ENCODE results near the gene SCN8A.

DNA sequence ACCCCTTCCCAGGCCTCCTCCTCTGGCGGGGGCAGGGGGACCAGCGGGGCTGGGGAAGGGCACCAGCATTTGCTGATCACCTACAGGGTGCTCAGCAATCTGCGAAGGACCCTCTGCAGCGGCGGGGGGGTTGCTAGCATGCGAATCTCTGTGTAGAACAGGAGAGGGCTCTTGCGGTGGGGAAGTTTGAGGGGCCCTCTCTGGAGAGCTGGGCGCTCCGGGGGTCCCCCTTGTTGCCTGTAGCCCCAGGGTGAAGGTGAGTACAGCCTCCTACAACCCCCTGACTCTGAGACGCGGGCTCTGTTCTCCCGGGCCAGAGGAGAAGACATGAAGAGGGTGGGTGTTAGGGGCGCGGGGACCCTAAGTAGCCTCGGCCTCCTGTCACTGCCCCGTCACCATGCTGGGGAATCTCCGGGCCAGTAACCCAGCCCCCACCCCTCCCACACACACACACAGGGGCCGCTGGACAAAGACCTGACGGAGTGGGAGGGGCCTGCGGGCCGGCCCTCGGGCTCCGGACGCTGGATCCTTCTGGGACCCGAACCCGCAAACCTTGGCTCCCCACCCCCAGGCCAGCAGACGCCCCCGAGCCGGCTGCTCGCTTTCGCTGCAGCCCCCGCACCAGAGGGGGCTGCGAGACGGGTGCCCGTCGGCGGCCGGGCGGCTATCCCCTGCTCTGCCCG, 256.8 kb downstream of the SCN8A start:
- no peak for TF ChIP-seq CTCF (IDR thresholded peaks at IDR 0.05)
- TF ChIP-seq POLR2AphosphoS5 (IDR thresholded peaks at IDR 0.05), result no peak

All from prostate gland (tissue), 2 donors.